Parathyroid adenoma (tissue), 2 donors: ENCODE measurements around the gene ETFA.
"Not testable (repeated sequence)": the region's sequence is repeated elsewhere in the genome, so short reads cannot be mapped to it uniquely, and the experiment has no call there.

ENCODE experiments used
- H2AFZ ChIP-seq: fragments of 300-600 bp; sonication (generic); one replicate; pipeline ENCODE4 v1.7.0; 2017; ENCODE audit warnings: antibody characterized with exemption, mild to moderate bottlenecking
- H3K27ac ChIP-seq: fragments of 300-600 bp; sonication (generic); one replicate; pipeline ENCODE4 v1.7.0; 2017
- H3K27me3 ChIP-seq: fragments of 300-600 bp; sonication (generic); one replicate; pipeline ENCODE4 v1.7.0; 2017; ENCODE audit warnings: low read length; ENCODE audit not compliant: control insufficient read depth, insufficient read depth
- H3K36me3 ChIP-seq: fragments of 300-600 bp; sonication (generic); one replicate; pipeline ENCODE4 v1.7.0; 2017; ENCODE audit warnings: low read length; ENCODE audit not compliant: control insufficient read depth, insufficient read depth
- H3K4me1 ChIP-seq: fragments of 300-600 bp; sonication (generic); one replicate; pipeline ENCODE4 v1.7.0; 2017; ENCODE audit warnings: control low read depth
- H3K4me2 ChIP-seq: fragments of 300-600 bp; sonication (generic); one replicate; pipeline ENCODE4 v1.7.0; 2017; ENCODE audit warnings: low read length
- H3K4me3 ChIP-seq: fragments of 300-600 bp; sonication (generic); one replicate; pipeline ENCODE4 v1.7.0; 2017; ENCODE audit warnings: low read depth, low read length
- H3K79me2 ChIP-seq: fragments of 300-600 bp; sonication (generic); one replicate; pipeline ENCODE4 v1.7.0; 2017; ENCODE audit warnings: control low read depth
- H3K9ac ChIP-seq: fragments of 300-600 bp; sonication (generic); one replicate; pipeline ENCODE4 v1.7.0; 2017; ENCODE audit warnings: mild to moderate bottlenecking
- H3K9me3 ChIP-seq: fragments of 300-600 bp; sonication (generic); one replicate; pipeline ENCODE4 v1.7.0; 2017; ENCODE audit warnings: low read length; ENCODE audit not compliant: control insufficient read depth
- CTCF ChIP-seq: fragments of 300-600 bp; sonication (generic); IDR thresholded peaks from one replicate; pipeline ENCODE4 v1.7.0; 2017; ENCODE audit warnings: antibody characterized with exemption, mild to moderate bottlenecking
- donor health status: primary hyperparathyroidism.

Gene ETFA

DNA sequence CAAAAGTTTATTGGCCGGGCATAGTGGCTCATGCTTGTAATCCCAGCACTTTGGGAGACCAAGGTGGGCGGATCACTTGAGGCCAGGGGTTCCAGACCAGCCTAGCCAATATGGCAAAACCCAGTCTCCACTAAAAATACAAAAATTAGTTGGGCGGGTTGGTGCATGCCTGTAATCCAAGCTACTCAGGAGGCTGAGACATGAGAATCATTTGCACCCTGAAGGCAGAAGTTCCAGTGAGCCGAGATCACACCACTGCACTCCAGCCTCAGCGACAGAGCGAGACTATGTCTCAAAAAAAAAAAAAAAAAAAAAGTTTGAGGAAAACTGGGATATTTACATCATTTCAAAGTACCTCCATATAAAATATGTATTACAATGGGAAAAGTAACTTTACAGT lies 40.4 kb downstream of the ETFA start:
- Histone ChIP-seq H3K27me3 (no peaks in the 10 kb centered on the region), H2AFZ (no peak overlapping the region), H3K79me2 (no peaks in the 10 kb centered on the region), H3K4me2 (no peak overlapping the region), H3K9me3 (no peaks in the 10 kb centered on the region), H3K9ac (no peak overlapping the region), H3K4me1 (no peaks in the 10 kb centered on the region), H3K27ac (no peak overlapping the region), H3K4me3 (no peak overlapping the region), H3K36me3 (no peaks in the 10 kb centered on the region)
- no peak for TF ChIP-seq CTCF

- Histone ChIP-seq H2AFZ (no peak overlapping the region), H3K27ac (no peak overlapping the region), H3K9ac (no peak overlapping the region), H3K4me3 (no peak overlapping the region), H3K79me2 (no peaks in the 10 kb centered on the region), H3K4me1 (no peaks in the 10 kb centered on the region), H3K27me3 (no peaks in the 10 kb centered on the region), H3K9me3 (no peaks in the 10 kb centered on the region), H3K4me2 (no peak overlapping the region), H3K36me3 (no peaks in the 10 kb centered on the region)
- TF ChIP-seq CTCF: no peak
Measured at GRCh38 chr15:76267077-76267476, 44.2 kb downstream of the ETFA start.

GRCh38 chr15:76265769-76266168 lies 45.5 kb downstream of the ETFA start:
- H3K27me3 ChIP-seq, H3K4me1 ChIP-seq, H3K36me3 ChIP-seq, H3K27ac ChIP-seq, H3K4me3 ChIP-seq, H3K4me2 ChIP-seq, H2AFZ ChIP-seq, H3K9ac ChIP-seq, H3K79me2 ChIP-seq, H3K9me3 ChIP-seq: not testable (repeated sequence)

GRCh38 chr15:76260246-76260938 lies 50.9 kb downstream of the ETFA start:
- H3K4me1 ChIP-seq: no peaks in the 10 kb centered on the region
- no peak overlapping the region for H3K4me2 ChIP-seq
- TF ChIP-seq CTCF: no peak
- no peak overlapping the region for H3K4me3 ChIP-seq
- no peak overlapping the region for H3K9ac ChIP-seq
- H3K79me2 ChIP-seq: no peaks in the 10 kb centered on the region
- H3K36me3 ChIP-seq: no peaks in the 10 kb centered on the region
- no peaks in the 10 kb centered on the region for H3K27me3 ChIP-seq
- H3K27ac ChIP-seq: no peak overlapping the region
- no peak overlapping the region for H2AFZ ChIP-seq
- no peaks in the 10 kb centered on the region for H3K9me3 ChIP-seq

DNA sequence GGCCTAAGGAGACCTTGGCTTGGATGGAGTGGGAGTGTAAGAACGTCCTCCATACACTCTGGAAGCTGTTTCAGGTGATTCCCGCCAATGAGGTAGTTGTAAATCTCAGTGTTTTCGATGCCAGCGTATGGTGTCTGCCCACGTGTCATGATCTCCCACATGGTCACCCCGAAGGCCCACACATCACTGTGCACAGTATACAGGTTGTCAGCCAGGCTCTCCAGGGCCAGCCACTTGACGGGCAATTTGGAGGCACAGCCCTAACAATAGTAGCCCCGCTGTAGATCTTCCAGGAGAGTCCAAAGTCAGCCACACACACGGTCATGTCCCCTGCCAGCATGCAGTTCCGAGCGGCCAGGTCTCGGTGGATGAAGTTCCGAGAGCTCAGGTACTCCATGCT lies 51.9 kb downstream of the ETFA start:
- H3K4me3 ChIP-seq: no peak overlapping the region
- no peak overlapping the region for H3K4me2 ChIP-seq
- no peaks in the 10 kb centered on the region for H3K79me2 ChIP-seq
- TF ChIP-seq CTCF: no peak
- H3K27ac ChIP-seq: no peak overlapping the region
- H3K27me3 ChIP-seq: no peaks in the 10 kb centered on the region
- no peaks in the 10 kb centered on the region for H3K4me1 ChIP-seq
- no peak overlapping the region for H2AFZ ChIP-seq
- no peaks in the 10 kb centered on the region for H3K9me3 ChIP-seq
- no peak overlapping the region for H3K9ac ChIP-seq
- H3K36me3 ChIP-seq: no peaks in the 10 kb centered on the region
